Activated CD4-positive, alpha-beta T cell treated with anti-CD3 and anti-CD28 coated beads for 1 hour (primary cell): Measurements from ENCODE around the gene ADCYAP1.
A peak's percentile ranks its signal among the peaks of the same experiment; 100 is the strongest.
"Not testable (repeated sequence)": the region's sequence is repeated elsewhere in the genome, so short reads cannot be mapped to it uniquely, and the experiment has no call there.

Experiments used
- DNase-seq: peaks from one replicate; pipeline ENCODE4 v3.0.0-alpha.2; 2020

ADCYAP1 gene

DNA sequence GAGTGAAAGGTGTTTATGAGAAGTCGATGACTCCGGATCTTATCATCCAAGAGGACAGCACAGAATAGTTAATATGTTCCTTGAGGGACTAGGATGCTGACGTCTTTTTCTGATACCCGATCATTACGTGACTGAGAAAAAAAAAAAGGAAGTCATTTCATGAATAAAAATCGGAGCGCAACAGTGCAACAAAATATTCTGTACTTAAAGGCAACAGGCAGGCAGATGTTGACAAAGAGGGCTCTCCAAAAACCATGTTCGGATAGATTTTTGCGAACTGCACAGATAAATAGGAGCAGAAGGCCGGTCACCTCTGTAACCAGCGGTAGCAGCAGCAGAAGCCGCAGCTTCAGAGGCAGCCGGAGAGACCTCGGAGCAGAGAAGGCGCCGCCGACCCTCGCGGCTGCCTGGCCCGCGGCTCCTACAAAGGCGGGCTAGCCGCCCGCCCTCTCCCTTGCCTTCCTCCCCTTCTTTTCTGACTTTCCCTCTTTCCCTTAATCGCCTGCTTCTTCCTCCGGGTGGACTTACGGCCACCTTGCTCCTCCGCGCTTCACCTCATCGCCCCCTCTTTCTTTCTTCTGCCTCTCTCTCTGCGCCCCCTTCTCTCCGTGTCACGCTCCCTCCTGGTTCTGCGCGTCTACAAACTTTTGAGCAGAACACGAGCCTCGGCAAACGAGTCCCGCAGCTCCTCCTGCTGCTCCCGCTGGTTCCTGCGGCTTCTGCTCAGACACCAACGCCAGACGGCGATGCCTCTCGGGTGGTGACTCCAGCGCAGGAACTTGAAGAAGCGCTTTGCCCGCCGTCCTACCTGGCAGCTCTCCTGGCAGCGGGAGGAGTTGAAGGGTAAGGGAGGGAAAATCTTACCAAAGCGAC, at the start of gene ADCYAP1:
Gene ADCYAP1, plus strand, starts transcription at position 654 of the 873 bp plus-strand sequence. CDS start 516 bp downstream, outside the sequence.
- DNase-seq = no peak

GRCh38 chr18:857986-858385, 46.7 kb upstream of the ADCYAP1 start:
- DNase-seq = no peak

- DNase-seq = peak; percentile 39
These were observed 39.8 kb upstream of the ADCYAP1 start for GRCh38 chr18:864872-865273.

- no peak for DNase-seq
These were observed 37.4 kb upstream of the ADCYAP1 start for GRCh38 chr18:867257-867656.

- not testable (repeated sequence) for DNase-seq
These were observed 31.2 kb upstream of the ADCYAP1 start for GRCh38 chr18:873426-873825.

GRCh38 chr18:875912-876311, 28.8 kb upstream of the ADCYAP1 start:
- no peak for DNase-seq

- DNase-seq = no peak
These were observed 27.4 kb upstream of the ADCYAP1 start for GRCh38 chr18:877238-877637.

GRCh38 chr18:886076-886475, 18.6 kb upstream of the ADCYAP1 start:
- no peak for DNase-seq

DNA sequence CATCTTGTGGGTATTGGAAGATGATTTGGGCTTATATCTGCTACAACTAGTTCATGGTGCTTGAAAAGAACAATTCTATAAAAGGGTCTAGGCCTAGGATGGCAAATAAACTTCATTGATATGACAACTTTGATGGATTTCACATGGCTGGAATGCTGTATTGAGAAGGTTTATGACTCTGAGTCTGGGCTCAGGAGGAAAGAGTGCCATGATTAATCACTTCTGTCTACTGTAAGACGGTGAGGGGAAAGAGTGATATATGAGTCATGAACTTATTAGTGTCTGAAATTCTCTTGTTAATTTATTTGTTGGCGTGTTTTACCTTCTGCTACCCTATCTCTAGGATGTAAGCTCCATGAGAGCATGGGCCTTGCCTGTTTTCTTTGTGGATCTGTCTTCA, 17.0 kb upstream of the ADCYAP1 start:
- DNase-seq = no peak

DNA sequence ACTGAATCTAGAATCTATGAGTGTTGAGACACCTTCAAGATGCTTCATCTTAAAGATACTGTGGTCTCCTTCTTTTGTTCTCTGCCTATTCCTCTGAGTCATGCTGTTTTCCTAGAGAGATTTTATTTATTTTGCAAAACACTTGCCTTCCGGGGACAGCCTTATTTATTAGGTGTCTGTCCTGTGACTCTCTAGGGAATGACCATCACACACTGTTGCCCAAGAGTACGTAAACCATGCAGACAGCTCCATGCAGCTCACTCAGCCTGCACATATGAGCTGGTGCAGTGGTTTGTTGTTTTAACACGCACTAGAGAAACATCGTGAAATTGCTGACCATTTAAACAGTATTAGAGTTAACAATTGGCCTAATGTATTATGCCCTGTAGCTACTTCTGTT, 12.4 kb upstream of the ADCYAP1 start:
- DNase-seq = no peak

- DNase-seq = no peak
These were observed 8.4 kb upstream of the ADCYAP1 start for GRCh38 chr18:896315-896714.

DNA sequence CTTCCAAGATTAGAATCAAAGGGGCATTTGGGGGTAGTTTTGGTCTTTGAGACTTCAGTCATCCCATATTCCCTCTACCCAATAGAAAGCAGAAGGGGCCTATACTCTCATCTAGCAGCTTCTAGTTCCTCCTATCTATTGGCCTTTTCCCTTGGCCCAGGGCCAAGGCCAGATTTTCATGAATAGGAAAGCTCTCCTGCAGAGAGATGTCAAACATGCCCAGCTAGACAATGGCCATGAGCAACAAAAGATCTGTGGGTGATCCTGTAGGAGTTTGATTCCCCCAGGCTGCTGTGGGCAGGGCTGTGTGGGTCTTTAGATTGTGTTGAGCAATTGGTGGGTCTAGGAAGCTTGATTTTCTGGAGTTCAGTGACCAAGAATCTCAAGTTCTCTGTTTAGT, 2.9 kb upstream of the ADCYAP1 start:
- DNase-seq = no peak

DNA sequence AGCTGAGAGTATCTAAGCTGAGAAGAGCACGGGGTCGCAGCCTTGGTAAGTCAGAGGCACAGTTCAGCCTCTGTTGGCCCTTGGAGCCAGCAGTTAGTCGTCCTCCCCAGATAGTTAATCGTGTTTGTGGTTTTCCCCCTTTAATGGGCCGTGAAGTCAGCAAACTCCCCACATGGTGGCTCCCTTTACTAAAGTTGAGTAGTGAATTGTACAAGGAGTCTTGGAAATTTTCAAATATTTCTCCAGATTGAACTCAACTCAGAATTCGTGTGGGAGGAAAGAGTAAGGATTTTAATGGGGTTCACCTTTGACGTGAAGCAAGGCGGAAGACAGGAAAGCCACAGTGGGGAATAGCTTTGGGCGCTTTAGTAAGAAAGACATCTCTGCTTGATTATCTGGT, 2.4 kb upstream of the ADCYAP1 start:
- DNase-seq = no peak

DNA sequence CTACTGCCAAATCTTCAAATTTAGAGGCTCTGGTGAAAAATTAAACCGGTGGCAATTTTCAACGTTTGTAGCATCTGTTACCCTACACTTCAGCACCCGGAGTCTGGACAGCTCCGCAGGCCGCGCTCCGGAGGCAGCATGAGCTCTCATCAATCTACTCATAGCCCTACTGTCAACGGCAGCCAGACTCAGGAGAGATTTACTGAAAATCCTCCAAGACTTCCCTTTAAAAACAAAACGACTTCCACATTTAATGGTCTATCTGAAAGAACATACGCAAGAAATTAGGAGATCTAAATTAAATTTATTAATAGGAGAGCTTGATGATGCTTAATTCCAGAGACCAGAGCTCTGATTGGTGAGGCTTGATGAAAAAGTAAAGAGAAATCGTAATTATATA, 970 bp upstream of the ADCYAP1 start:
- DNase-seq = no peak

GRCh38 chr18:905307-905947, 756 bp downstream of the ADCYAP1 start:
- no peak for DNase-seq

DNA sequence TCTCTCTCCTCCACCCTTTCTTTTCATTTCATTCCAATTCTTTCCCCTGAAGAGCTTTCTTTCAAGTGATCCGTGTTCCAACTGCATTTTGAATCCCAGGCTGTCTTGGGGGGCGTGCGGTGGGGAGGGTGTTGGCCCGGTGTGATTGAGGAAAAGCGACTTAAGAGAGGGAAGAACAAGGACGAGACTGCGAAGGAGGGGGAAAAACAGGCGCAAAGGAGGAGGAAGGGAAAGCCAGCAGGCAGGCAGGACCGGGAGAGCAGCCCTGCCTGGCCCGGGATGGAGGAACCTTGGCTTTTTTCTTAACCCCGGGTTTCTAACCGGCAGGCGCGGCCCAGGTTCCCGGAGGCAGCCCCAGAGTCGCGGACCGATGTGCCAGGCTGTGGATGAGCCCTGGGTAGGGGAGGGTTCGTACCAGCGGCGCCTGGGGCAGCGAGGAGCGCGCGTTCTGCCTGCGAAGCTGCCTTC, 1.3 kb downstream of the ADCYAP1 start:
- no peak for DNase-seq

- DNase-seq = no peak
These were observed 1.9 kb downstream of the ADCYAP1 start for GRCh38 chr18:906416-907114.

DNA sequence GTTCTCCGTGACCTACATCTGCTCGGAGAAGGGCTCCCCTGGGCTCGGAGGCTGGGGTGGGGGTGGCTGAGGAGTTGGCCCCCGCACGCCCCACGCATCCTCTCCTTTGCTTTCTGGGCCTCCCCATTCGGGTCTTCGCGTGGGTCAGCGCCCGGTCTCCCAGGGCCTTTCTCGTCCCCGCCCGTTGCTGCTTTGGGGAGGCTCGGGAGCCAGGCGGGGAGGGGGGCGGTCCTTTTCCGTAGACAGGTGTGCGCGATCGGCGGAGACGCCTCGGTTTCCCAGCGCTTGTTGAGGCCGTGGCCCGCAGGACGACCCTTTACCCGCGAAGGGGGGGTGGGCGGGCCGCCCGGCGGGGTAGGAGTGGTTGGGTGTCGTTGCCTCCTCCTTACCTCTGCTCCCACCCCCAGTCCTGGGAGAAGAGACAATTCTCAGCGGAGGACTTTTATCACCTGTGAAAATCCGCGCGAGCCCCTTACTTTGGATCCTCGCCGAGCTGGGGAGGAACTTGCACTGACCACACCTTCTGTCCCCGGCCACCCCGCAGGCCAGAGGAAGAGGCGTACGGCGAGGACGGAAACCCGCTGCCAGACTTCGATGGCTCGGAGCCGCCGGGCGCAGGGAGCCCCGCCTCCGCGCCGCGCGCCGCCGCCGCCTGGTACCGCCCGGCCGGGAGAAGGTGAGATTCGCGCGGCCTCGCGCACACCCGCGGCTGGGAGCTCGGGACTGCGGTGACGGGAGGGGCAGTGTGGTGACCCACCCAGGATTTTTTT, 2.6 kb downstream of the ADCYAP1 start:
- DNase-seq = no peak

DNA sequence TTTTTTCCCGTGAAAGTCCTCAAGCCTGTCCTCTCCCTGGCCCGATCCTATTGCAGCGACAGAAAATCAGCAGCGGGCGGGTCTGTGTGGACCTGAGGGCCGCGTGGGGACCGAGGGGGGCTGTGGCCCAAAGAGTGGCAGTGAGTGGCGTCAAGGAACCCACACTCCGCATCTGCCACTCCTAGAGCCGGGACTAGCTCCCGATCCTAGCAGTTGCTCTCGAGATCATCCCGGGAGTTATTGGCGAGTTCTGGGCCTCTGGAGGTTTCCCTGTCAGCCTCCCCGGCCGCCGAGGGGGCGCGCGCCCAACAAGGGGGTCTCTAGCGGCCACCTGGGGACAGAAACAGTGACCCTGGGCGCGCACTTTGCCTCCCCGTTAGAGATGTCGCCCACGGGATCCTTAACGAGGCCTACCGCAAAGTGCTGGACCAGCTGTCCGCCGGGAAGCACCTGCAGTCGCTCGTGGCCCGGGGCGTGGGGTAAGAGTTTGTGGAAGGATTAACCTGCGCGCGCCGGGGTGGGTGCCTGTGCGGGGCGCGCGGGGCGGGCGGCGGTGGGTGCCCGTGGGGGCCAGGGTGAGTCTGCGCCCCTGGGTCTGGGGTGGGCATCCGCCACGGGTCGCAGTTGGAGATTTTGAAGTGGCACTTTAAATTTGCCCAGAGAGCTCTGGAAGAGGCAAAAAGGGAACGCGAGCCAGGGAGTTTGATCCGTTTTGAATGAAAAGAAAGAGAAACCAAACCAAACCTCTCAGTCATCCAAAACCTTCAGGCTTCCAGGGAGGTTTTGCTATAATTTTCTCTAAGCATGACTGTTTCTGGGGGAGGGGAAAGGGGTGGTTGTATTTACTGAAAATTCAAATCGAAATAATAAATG, 3.5 kb downstream of the ADCYAP1 start:
- DNase-seq = no peak

GRCh38 chr18:908758-909724, 4.4 kb downstream of the ADCYAP1 start:
- no peak for DNase-seq

DNA sequence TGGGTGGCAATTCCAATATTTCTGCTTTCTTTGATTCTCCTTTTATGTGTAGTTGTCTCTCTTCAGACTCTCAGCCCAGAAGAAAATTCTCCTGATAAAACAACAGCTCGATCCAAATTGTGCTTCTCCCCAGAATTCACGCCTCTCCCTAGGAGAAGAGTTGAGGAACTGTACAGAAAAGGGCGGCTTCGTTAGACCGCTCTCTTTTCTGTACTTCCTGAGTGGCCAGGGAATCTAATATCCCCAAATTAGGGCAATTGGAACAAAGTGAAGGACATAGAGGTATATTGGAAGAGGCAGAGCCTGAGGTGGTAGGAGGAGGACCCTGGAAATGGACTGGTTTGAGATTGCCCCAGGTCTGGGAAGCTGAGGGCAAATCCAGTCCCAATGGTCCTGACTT, 5.6 kb downstream of the ADCYAP1 start:
- no peak for DNase-seq
